ENCODE measurements around the gene NFATC2IP. TPM values are rescaled to one million over a fixed set of nuclear protein-coding genes. Genes with fewer than 3 reads are reported as not detected.
"Not testable (repeated sequence)": the region's sequence is repeated elsewhere in the genome, so short reads cannot be mapped to it uniquely, and the experiment has no call there.

The NFATC2IP gene
- total RNA-seq, 1 experiment from 2014 or later: 63.5 TPM

- Histone ChIP-seq H3K27me3 (replicated peaks; ENCODE audit: insufficient read depth, low read depth, low read length, poor library complexity) (no peaks in the 10 kb centered on the region), H3K4me1 (ENCODE audit: insufficient read depth, low read length, poor library complexity, severe bottlenecking) (no peaks in the 10 kb centered on the region), H3K9me3 (ENCODE audit: low read depth, low read length, poor library complexity, severe bottlenecking) (no peaks in the 10 kb centered on the region), H3K4me3 (ENCODE audit: low read depth, low read length, poor library complexity, severe bottlenecking) (peak overlapping the region; percentile 96), H3K36me3 (ENCODE audit: insufficient read depth, low read length, poor library complexity, severe bottlenecking) (no peaks in the 10 kb centered on the region), H3K27ac (ENCODE audit: low read depth, low read length, poor library complexity, severe bottlenecking) (no peak overlapping the region)
- ChIA-PET POLR2A (ENCODE audit: low non-redundant PET) (no interaction called here), CTCF (no interaction called here)
- BruUV-seq (replicated peaks): no TSS peak
- intact Hi-C loops (cut with micrococcal nuclease; ENCODE audit: unreplicated experiment): loop anchor here (10.0 kb wide), 1 partner anchor 50 kb away; the partner anchor contains the start of gene ATP2A1
- no peak for TF ChIP-seq EZH2 (IDR thresholded peaks at IDR 0.05; ENCODE audit: borderline replicate concordance, low read depth, low read length, poor library complexity, severe bottlenecking)
- no peak for TF ChIP-seq CTCF (conservative IDR thresholded peaks at IDR 0.05; ENCODE audit: low read depth, low read length)
- DNase-seq (ENCODE audit: low spot score): no peak
Observed at GRCh38 chr16:28924399-28924761, 26.4 kb upstream of the NFATC2IP start.

GRCh38 chr16:28924762-28925385 lies 25.9 kb upstream of the NFATC2IP start, which contains the start of gene RABEP2:
RABEP2 (minus strand) TSS chr16:28925238; CDS start chr16:28925163, 75 bp downstream.
- Histone ChIP-seq H3K27ac (ENCODE audit: low read depth, low read length, poor library complexity, severe bottlenecking) (peak within 1 kb of the TSS; percentile 97), H3K27me3 (replicated peaks; ENCODE audit: insufficient read depth, low read depth, low read length, poor library complexity) (no peaks in the 10 kb centered on the region), H3K4me3 (ENCODE audit: low read depth, low read length, poor library complexity, severe bottlenecking) (peak within 1 kb of the TSS; percentile 96), H3K36me3 (ENCODE audit: insufficient read depth, low read length, poor library complexity, severe bottlenecking) (no peaks in the 10 kb centered on the region), H3K9me3 (ENCODE audit: low read depth, low read length, poor library complexity, severe bottlenecking) (no peaks in the 10 kb centered on the region), H3K4me1 (ENCODE audit: insufficient read depth, low read length, poor library complexity, severe bottlenecking) (no peaks in the 10 kb centered on the region)
- DNase-seq (ENCODE audit: low spot score): peak; percentile 95
- ChIA-PET POLR2A (ENCODE audit: low non-redundant PET) (no interaction called here), CTCF (no interaction called here)
- BruUV-seq (replicated peaks): no TSS peak
- intact Hi-C loops (cut with micrococcal nuclease; ENCODE audit: unreplicated experiment): loop anchor here (10.0 kb wide), 1 partner anchor 50 kb away; the partner anchor contains the start of gene ATP2A1
- TF ChIP-seq CTCF (conservative IDR thresholded peaks at IDR 0.05; ENCODE audit: low read depth, low read length) (no peak), EZH2 (IDR thresholded peaks at IDR 0.05; ENCODE audit: borderline replicate concordance, low read depth, low read length, poor library complexity, severe bottlenecking) (no peak)

- peak; percentile 79 for DNase-seq (ENCODE audit: low spot score)
- ChIA-PET CTCF (no interaction called here), POLR2A (ENCODE audit: low non-redundant PET) (no interaction called here)
- H3K9me3 ChIP-seq (ENCODE audit: low read depth, low read length, poor library complexity, severe bottlenecking): no peaks in the 10 kb centered on the region
- H3K27ac ChIP-seq (ENCODE audit: low read depth, low read length, poor library complexity, severe bottlenecking): peak overlapping the region; percentile 97
- TF ChIP-seq EZH2 (IDR thresholded peaks at IDR 0.05; ENCODE audit: borderline replicate concordance, low read depth, low read length, poor library complexity, severe bottlenecking) (no peak), CTCF (conservative IDR thresholded peaks at IDR 0.05; ENCODE audit: low read depth, low read length) (no peak)
- H3K4me1 ChIP-seq (ENCODE audit: insufficient read depth, low read length, poor library complexity, severe bottlenecking): peaks cover 3% of the 10 kb centered on the region
- intact Hi-C loops (cut with micrococcal nuclease; ENCODE audit: unreplicated experiment): loop anchor here (10.0 kb wide), 1 partner anchor 51 kb away; the partner anchor contains the start of gene ATP2A1
- H3K4me3 ChIP-seq (ENCODE audit: low read depth, low read length, poor library complexity, severe bottlenecking): peak overlapping the region; percentile 96
- H3K36me3 ChIP-seq (ENCODE audit: insufficient read depth, low read length, poor library complexity, severe bottlenecking): no peaks in the 10 kb centered on the region
- TSS peak; percentile 87 for BruUV-seq (replicated peaks)
- no peaks in the 10 kb centered on the region for H3K27me3 ChIP-seq (replicated peaks; ENCODE audit: insufficient read depth, low read depth, low read length, poor library complexity)
Observed at GRCh38 chr16:28925386-28926228, 25.1 kb upstream of the NFATC2IP start.

GRCh38 chr16:28926284-28926683 lies 24.5 kb upstream of the NFATC2IP start:
- H3K9me3 ChIP-seq (ENCODE audit: low read depth, low read length, poor library complexity, severe bottlenecking); CTCF ChIA-PET; BruUV-seq (replicated peaks); DNase-seq (ENCODE audit: low spot score); H3K4me3 ChIP-seq (ENCODE audit: low read depth, low read length, poor library complexity, severe bottlenecking); H3K27me3 ChIP-seq (replicated peaks; ENCODE audit: insufficient read depth, low read depth, low read length, poor library complexity); H3K36me3 ChIP-seq (ENCODE audit: insufficient read depth, low read length, poor library complexity, severe bottlenecking); POLR2A ChIA-PET (ENCODE audit: low non-redundant PET); H3K4me1 ChIP-seq (ENCODE audit: insufficient read depth, low read length, poor library complexity, severe bottlenecking); H3K27ac ChIP-seq (ENCODE audit: low read depth, low read length, poor library complexity, severe bottlenecking): not testable (repeated sequence)
- intact Hi-C loops (cut with micrococcal nuclease; ENCODE audit: unreplicated experiment): loop anchor here (10.0 kb wide), 1 partner anchor 51 kb away; the partner anchor contains the start of gene ATP2A1

Data from A673 (cell line).